Measurements from ENCODE around the gene RAMP3. TPM values are rescaled to one million over a fixed set of nuclear protein-coding genes. Genes with fewer than 3 reads are reported as not detected.
"Not testable (repeated sequence)": the region's sequence is repeated elsewhere in the genome, so short reads cannot be mapped to it uniquely, and the experiment has no call there.

RAMP3 gene
- total RNA-seq, 1 experiment from 2014 or later: not detected

GRCh38 chr7:45151967-45152366 is 5.6 kb upstream of the RAMP3 start:
- POLR2A ChIA-PET (ENCODE audit: unreplicated experiment): no interaction called here
- Histone ChIP-seq H4K20me1 (ENCODE audit: low read length) (no peaks in the 10 kb centered on the region), H3K79me2 (ENCODE audit: low read length) (no peaks in the 10 kb centered on the region), H3K4me3 (ENCODE audit: low read length) (no peak overlapping the region), H3F3A (ENCODE audit: low read length, unreplicated experiment) (no peaks in the 10 kb centered on the region), H2AFZ (ENCODE audit: low read length) (no peak overlapping the region), H3K9me2 (replicated peaks; ENCODE audit: low read length) (no peaks in the 10 kb centered on the region), H3K36me3 (ENCODE audit: low read depth, low read length) (no peaks in the 10 kb centered on the region), H3K9me3 (ENCODE audit: low read length) (no peaks in the 10 kb centered on the region), H3K27ac (ENCODE audit: low read length) (no peak overlapping the region), H3K9ac (ENCODE audit: low read length) (no peak overlapping the region), H3K4me2 (ENCODE audit: low read length) (no peak overlapping the region), H3K4me1 (ENCODE audit: insufficient read depth, low read length) (no peaks in the 10 kb centered on the region), H3K27me3 (ENCODE audit: low read length) (no peaks in the 10 kb centered on the region)
- DNase-seq: no peak
- CTCF ChIA-PET: no interaction called here
- no peak for TF ChIP-seq CTCF (conservative IDR thresholded peaks at IDR 0.05; ENCODE audit: low read depth, low read length)
- no peak for TF ChIP-seq EZH2 (IDR thresholded peaks at IDR 0.05; ENCODE audit: low read length, unreplicated experiment)
- TF ChIP-seq EZH2phosphoT487 (IDR thresholded peaks at IDR 0.05; ENCODE audit: borderline replicate concordance, low read length): no peak
- intact Hi-C loops (cut with micrococcal nuclease): loop anchor here (5.0 kb wide), 1 partner anchor 510 kb away; no protein-coding TSS in a partner anchor
- no TSS peak for BruUV-seq (replicated peaks)
- ATAC-seq: no peak

- Histone ChIP-seq H3K9me3 (ENCODE audit: low read length) (no peaks in the 10 kb centered on the region), H3K9me2 (replicated peaks; ENCODE audit: low read length) (no peaks in the 10 kb centered on the region), H3K9ac (ENCODE audit: low read length) (no peak overlapping the region), H4K20me1 (ENCODE audit: low read length) (no peaks in the 10 kb centered on the region), H3K27me3 (ENCODE audit: low read length) (no peaks in the 10 kb centered on the region), H3K79me2 (ENCODE audit: low read length) (no peaks in the 10 kb centered on the region), H2AFZ (ENCODE audit: low read length) (no peak overlapping the region), H3K4me2 (ENCODE audit: low read length) (no peak overlapping the region), H3K36me3 (ENCODE audit: low read depth, low read length) (no peaks in the 10 kb centered on the region), H3K27ac (ENCODE audit: low read length) (no peak overlapping the region), H3F3A (ENCODE audit: low read length, unreplicated experiment) (no peaks in the 10 kb centered on the region), H3K4me3 (ENCODE audit: low read length) (no peak overlapping the region), H3K4me1 (ENCODE audit: insufficient read depth, low read length) (no peaks in the 10 kb centered on the region)
- BruUV-seq (replicated peaks): no TSS peak
- DNase-seq (no peak), ATAC-seq (no peak)
- ChIA-PET CTCF (no interaction called here), POLR2A (ENCODE audit: unreplicated experiment) (no interaction called here)
- TF ChIP-seq EZH2phosphoT487 (IDR thresholded peaks at IDR 0.05; ENCODE audit: borderline replicate concordance, low read length): no peak
- no peak for TF ChIP-seq EZH2 (IDR thresholded peaks at IDR 0.05; ENCODE audit: low read length, unreplicated experiment)
- TF ChIP-seq CTCF (conservative IDR thresholded peaks at IDR 0.05; ENCODE audit: low read depth, low read length): no peak
- intact Hi-C loops (cut with micrococcal nuclease): loop anchor here (5.0 kb wide), 1 partner anchor 509 kb away; no protein-coding TSS in a partner anchor
Observed at GRCh38 chr7:45153233-45153632, 4.4 kb upstream of the RAMP3 start.

- H3K9me3 ChIP-seq (ENCODE audit: low read length); H3K36me3 ChIP-seq (ENCODE audit: low read depth, low read length); H3K27me3 ChIP-seq (ENCODE audit: low read length); H3K9me2 ChIP-seq (replicated peaks; ENCODE audit: low read length); DNase-seq; H3K4me3 ChIP-seq (ENCODE audit: low read length); H3K4me2 ChIP-seq (ENCODE audit: low read length); H3K4me1 ChIP-seq (ENCODE audit: insufficient read depth, low read length); ATAC-seq; H4K20me1 ChIP-seq (ENCODE audit: low read length); H3K9ac ChIP-seq (ENCODE audit: low read length); POLR2A ChIA-PET (ENCODE audit: unreplicated experiment); H3F3A ChIP-seq (ENCODE audit: low read length, unreplicated experiment); H2AFZ ChIP-seq (ENCODE audit: low read length); H3K27ac ChIP-seq (ENCODE audit: low read length); H3K79me2 ChIP-seq (ENCODE audit: low read length); CTCF ChIA-PET; BruUV-seq (replicated peaks): not testable (repeated sequence)
- intact Hi-C loops (cut with micrococcal nuclease): loop anchor here (1.0 to 5.0 kb wide), 2 partner anchors 106 to 508 kb away; no protein-coding TSS in a partner anchor
Observed at GRCh38 chr7:45153861-45154260, 3.7 kb upstream of the RAMP3 start.
